Right forelimb (tissue), 1 donor: Measurements from ENCODE around the gene ARHGAP33.
A peak's percentile ranks its signal among the peaks of the same experiment; 100 is the strongest.
"Not testable (repeated sequence)": the region's sequence is repeated elsewhere in the genome, so short reads cannot be mapped to it uniquely, and the experiment has no call there.

Source experiments
- DNase-seq: peaks from one replicate; pipeline ENCODE4 v3.0.0-alpha.2; 2018

Gene ARHGAP33

GRCh38 chr19:35756377-35757230, 18.8 kb upstream of the ARHGAP33 start, which contains the start of gene HSPB6:
TSS of gene HSPB6 (minus strand) at chr19:35757029. CDS start at chr19:35757008, 21 bp downstream.
- peak; percentile 82 for DNase-seq

DNA sequence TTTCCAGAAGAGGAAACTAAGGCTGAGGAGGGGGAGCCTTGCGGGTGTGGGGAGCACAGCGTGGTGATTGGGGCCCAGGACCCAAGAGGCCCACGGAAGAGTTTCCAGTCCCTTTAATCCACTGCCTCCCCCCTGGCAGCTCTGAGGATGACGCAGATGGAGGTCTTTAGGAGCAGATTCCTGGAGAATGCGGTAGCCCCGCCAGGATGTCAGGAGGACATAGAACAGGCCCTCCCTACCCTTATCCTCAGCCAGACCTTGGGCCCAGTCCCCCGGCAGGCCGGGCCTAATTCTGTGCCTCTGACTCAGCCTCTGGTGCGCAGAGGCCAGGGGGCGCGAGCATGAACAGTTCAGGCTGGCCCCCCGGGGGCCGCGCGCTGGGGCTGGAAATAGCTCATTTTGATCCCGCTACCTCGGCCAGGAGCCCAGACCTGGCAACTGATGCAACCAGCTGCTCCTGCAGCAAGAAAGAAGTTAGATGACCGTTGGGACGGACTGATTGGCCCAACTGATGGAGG, 18.1 kb upstream of the ARHGAP33 start:
- peak; percentile 96 for DNase-seq

GRCh38 chr19:35757749-35758608, 17.4 kb upstream of the ARHGAP33 start, which contains the start of gene PROSER3:
TSS of gene PROSER3 (plus strand) at chr19:35758176. CDS start at chr19:35758216, 40 bp downstream.
- DNase-seq = peak; percentile 99

- DNase-seq = no peak
Measured at GRCh38 chr19:35759697-35760096, 15.7 kb upstream of the ARHGAP33 start.

DNA sequence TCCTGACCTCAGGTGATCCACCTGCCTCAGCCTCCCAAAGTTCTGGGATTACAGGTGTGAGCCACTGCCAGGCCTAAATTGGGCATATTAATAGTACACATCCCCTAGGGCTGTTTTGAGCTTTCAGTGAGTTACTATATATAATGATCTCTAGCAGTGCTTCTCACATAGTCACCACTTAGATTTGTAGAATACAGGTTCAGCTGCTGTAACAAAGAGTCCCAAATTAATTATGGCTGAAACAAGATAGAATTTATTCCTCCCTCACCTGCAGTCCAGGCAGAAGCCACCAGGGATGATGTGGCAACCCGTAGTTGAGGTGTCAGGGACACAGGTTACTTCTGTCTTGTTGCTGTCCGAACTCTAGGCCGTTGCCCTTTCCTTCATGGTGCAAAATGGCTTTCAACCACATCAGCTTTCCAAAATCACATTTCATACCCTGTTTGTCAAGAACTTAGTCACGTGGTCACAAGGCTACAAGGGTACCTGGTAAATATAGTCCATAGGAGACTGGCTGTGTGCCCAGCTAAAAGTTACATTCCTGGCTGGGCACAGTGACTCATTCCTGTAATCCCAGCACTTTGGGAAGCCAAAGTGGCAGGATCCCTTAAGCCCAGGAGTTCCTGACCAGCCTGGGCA, 14.5 kb upstream of the ARHGAP33 start:
- no peak for DNase-seq

GRCh38 chr19:35764432-35765315, 10.7 kb upstream of the ARHGAP33 start:
- no peak for DNase-seq

DNA sequence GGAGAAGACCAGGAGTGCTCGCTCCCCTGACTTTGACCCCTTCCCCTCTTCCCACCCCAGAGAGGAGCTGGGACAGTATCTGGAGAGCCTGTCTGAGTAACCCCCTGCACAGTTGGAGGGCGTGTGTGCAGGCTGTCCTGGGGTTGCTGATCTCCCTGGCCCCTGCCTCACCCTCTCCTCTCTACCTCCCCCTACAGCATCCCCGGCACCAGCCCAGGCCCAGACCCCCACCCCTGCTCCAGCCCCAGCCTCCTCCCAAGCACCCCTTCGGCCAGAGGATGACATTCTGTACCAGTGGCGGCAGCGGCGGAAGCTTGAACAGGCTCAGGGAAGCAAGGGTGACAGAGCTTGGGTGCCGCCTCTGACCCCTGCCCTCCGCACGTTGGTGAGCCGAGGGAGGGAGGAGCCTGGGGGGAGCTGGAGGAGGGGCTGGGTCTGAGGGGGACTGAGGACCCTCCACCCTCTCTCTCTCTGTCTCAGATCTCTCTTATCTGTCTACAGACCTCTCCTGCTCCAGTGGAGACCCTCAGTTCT, 8.7 kb upstream of the ARHGAP33 start:
- DNase-seq = no peak

- no peak for DNase-seq
Measured at GRCh38 chr19:35767288-35768081, 7.9 kb upstream of the ARHGAP33 start.

- DNase-seq = no peak
Measured at GRCh38 chr19:35768082-35768421, 7.3 kb upstream of the ARHGAP33 start.

DNA sequence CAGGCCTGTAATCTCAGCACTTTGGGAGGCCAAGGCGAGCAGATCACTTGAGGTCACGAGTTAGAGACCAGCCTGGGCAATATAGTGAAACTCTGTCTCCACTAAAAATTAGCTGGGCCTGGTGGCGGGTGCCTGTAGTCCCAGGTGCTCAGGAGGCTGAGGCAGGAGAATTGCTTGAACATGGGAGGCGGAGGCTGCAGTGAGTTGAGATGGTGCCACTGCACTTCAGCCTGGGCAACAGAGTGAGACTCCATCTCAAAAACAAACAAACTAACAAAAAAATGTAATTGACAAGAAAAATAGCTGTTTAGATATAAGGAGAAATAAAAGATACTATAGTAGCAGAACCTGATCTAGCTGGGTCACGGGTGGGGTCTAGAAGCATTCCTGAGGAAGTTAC, 3.0 kb upstream of the ARHGAP33 start:
- DNase-seq = not testable (repeated sequence)

GRCh38 chr19:35773020-35773806, 2.2 kb upstream of the ARHGAP33 start:
- no peak for DNase-seq

DNA sequence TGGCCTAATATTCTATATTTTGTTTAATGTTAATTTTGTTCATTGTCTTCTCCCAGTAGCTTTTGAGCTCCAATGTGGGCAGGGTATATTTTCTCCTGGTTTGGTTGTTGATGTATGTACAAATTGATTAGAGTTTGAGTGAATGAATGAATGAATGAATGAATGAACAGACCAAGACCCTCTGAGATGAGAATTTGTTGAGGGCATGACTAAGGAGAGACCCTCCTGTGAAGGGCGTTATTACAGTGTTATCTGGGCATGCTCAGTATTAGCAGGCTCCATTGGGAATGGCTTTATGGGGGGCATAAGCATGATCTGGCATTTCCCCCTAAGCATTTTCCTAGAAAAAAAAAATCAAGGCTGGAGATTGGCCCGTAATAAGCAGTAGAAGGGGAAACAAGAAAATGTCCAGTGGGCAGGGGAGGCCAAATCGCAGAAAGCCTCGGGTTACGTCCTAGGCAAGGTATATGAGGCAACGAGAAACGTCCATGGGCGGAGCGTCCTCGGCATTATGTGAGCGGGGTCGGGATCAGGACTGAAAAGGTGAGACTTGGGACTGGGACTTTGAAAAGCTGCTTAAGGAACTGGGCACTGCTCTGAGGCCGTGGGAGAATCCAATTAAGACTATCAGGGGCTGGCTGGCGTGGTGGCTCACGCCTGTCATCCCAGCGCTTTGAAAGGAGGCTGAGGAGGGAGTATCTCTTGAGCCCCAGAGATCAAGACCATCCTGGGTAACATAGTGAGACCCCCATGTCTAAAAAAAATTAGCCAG, 904 bp upstream of the ARHGAP33 start:
- DNase-seq = no peak

DNA sequence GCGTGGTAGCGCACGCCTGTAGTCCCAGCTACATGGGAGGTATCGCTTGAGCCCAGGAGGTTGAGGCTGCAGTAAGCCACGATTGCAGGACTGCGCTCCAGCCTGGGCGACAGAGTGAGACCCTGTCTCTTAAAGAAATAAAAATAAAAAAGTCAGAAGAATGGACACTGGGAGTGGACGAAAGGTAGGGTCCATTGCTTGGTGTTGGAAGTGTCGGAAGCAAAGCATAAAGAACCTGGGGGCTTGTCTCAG, 392 bp upstream of the ARHGAP33 start:
- no peak for DNase-seq

DNA sequence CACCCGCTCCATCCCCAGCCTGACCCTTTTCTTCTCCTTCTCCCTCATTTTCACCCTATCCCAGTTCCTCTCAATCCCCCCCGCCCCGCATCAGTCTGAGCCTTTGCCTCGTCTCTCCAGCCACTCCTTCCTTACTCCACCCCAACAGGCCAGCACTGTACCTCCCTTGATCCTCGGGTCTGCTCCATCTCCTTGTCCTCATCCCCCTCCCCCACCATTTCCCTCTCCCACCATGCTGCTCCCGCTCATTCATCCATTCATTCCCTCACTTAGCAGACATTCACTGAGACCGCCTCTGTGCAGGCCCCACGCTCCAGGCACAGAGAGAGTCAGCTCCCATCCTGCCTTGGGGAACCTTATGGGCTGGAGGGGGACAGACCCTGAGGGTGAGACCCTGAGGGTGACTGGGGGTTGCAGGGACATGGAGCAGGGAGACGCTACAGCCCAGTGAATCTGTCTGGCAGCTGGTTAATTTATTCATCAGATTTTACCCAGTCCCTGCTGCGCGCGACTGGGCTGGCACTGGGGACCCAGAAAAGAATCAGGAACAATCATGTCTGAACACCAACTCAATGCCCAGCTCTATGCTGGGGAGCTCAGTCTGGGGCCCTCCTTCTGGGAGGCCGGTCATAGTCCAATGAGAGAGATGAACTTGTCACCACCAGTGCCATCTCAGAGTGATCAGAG, 881 bp downstream of the ARHGAP33 start:
- no peak for DNase-seq

GRCh38 chr19:35777086-35777841, 1.9 kb downstream of the ARHGAP33 start:
- no peak for DNase-seq

DNA sequence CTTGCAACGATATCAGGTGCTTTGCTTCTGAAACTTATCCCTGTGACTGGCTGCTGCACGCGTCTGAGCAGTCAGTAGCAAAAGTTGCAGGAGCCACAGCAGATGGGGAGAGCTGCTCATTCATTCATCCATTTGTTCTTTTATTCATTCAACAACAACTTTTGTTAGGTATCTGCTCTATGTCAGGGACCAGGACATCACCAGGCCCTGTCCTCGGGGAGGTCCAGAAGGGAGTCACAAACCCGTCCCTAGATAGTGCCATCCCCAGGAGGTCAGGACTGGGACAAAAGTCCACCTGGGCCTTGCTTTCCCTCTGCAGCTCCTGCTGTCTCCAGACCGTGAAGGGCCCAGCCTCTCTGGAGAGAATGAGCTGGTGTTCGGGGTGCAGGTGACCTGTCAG, 2.6 kb downstream of the ARHGAP33 start:
- no peak for DNase-seq

- DNase-seq = no peak
Measured at GRCh38 chr19:35779033-35779432, 3.7 kb downstream of the ARHGAP33 start.

GRCh38 chr19:35780058-35780457, 4.7 kb downstream of the ARHGAP33 start:
- DNase-seq = no peak
